Sigmoid colon (tissue), 7 donors: Measurements from ENCODE around the gene TALDO1. TPM values are rescaled to one million over a fixed set of nuclear protein-coding genes. Genes with fewer than 3 reads are reported as not detected.
A peak's percentile ranks its signal among the peaks of the same experiment; 100 is the strongest.

ENCODE experiments used
- DNase-seq: peaks from one replicate; pipeline ENCODE4 v3.0.0-alpha.2; 2019
- H3K27ac ChIP-seq, 4 donors: fragments of 200-600 bp; sonication (generic); one replicate each; pipeline ENCODE4 v1.5.1; 2016 to 2019; ENCODE audit warnings: mild to moderate bottlenecking in 1 of 4
- H3K27me3 ChIP-seq, 3 donors: fragments of 200-600 bp; sonication (generic); one replicate each; pipeline ENCODE4 v1.5.1; 2019; ENCODE audit warnings: mild to moderate bottlenecking in 1 of 3
- H3K36me3 ChIP-seq, 4 donors: fragments of 200-600 bp; sonication (generic); one replicate each; pipeline ENCODE4 v1.5.1; 2016 to 2019
- H3K4me1 ChIP-seq, 4 donors: fragments of 200-600 bp; sonication (generic); one replicate each; pipeline ENCODE4 v1.5.1; 2017 to 2019
- H3K4me3 ChIP-seq, 4 donors: fragments of 200-600 bp; sonication (generic); one replicate each; pipeline ENCODE4 v1.5.1; 2017 to 2019; ENCODE audit warnings: mild to moderate bottlenecking in 2 of 4, moderate library complexity in 1 of 4
- H3K9me3 ChIP-seq, 4 donors: fragments of 200-600 bp in 3 of 4; sonication (generic) in 3 of 4; one replicate each; pipeline versions ENCODE4 v1.5.1 to v1.6.1; 2013 to 2019
- EP300 ChIP-seq, 4 donors: sonication (generic); formaldehyde crosslinking; IDR thresholded peaks; one replicate each; pipeline ENCODE4 v1.6.1; 2017; ENCODE audit warnings: antibody characterized with exemption in 4 of 4
- POLR2A ChIP-seq, 2 donors: fragments of 450-650 bp; IDR thresholded peaks; one replicate each; pipeline ENCODE4 v1.6.1; 2016; ENCODE audit warnings: antibody characterized with exemption in 2 of 2, mild to moderate bottlenecking in 2 of 2, moderate library complexity in 2 of 2
- POLR2AphosphoS5 ChIP-seq, 4 donors: sonication (generic); formaldehyde crosslinking; IDR thresholded peaks; one replicate each; pipeline ENCODE4 v1.6.1; 2017; ENCODE audit warnings: antibody characterized with exemption in 4 of 4
- WGBS, 2 donors: extraction: QIAGEN DNeasy Blood & Tissue Kit; methylation state at CpG; one replicate each; pipeline ENCODE4 v1.1.7; 2013; 5-methylcytosine and 5-hydroxymethylcytosine counted together
- intact Hi-C: fragments of 100-400 bp; cut with DNase I; formaldehyde crosslinking; loops from one replicate; pipeline ENCODE4 v1.15.1; 2023
- polyA plus RNA-seq, 3 donors: library from polyadenylated mRNA; stranded (reverse); fragments of 200-250 nt; gene quantifications; one replicate each; pipeline ENCODE4 v1.2.3, GENCODE V29; 2013
- total RNA-seq, 4 donors: library from RNA; depleted of rRNA; stranded (reverse); fragments of >200 nt; gene quantifications; one replicate each; pipeline ENCODE4 v1.1.0, GENCODE V29; 2016
- TF ChIP-seq, protein P1 (sequence below), 4 experiments: fragments of 450-650 bp in 3 of 4; fragments of 200-600 bp in 1 of 4; IDR thresholded peaks; one replicate each; pipeline ENCODE4 v1.5.1; 2016 to 2019; ENCODE audit warnings: antibody characterized with exemption in 4 of 4, mild to moderate bottlenecking in 3 of 4, moderate library complexity in 2 of 4
- donor health status: healthy with polysubstance abuse.
- donor health status: Bipolar disorder and iron deficiency.
- donor health status: healthy.

TALDO1 gene
- total and polyA plus RNA-seq, 7 donors = 94.6 to 177 (median 133) TPM

- Histone ChIP-seq H3K27ac (peak overlapping the region; percentile 59 to 83 (median 76)), H3K4me1 (peaks cover 0 to 42% (median 30%) of the 10 kb centered on the region in 4 donors), H3K36me3 (peaks cover 0 to 5% (median 4%) of the 10 kb centered on the region in 4 donors)
Observed at GRCh38 chr11:706957-707816, 40.1 kb upstream of the TALDO1 start.

DNA sequence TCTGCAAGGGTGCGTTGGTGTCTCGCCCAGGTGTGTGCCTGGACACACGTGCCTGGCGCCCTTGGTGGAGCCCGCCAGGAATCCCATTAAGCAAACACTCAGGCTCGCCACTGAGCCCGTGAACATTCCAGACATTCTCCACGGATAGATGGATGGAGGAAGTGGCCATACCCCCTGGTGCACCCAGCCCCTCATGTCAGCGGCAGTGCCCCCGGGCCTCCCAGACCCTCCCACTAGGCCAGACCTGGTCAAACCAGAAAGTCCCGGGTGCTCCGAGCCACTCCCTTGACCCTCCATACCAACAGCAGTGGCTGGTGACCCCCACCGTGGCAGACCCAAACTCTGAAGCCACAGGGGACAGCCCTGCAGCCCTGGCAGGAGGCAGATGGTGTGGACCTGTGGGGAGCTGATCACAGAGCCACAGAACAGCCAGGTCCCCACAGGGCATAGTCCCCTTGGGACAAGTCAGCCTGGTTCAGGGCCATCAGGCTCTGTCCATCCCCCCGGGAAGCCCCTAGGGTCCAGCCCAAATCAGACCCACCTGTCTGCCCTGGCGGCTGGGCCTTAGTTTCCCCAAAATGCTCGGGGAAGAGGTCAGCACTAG, 39.3 kb upstream of the TALDO1 start:
- peaks cover 0 to 5% (median 0%) of the 10 kb centered on the region in 4 donors for H3K36me3 ChIP-seq
- no peak overlapping the region for H3K4me3 ChIP-seq
- intact Hi-C loops = no loop called here
- peak overlapping the region in 3 of 4 donors; percentile 71 to 83 (median 80) for H3K27ac ChIP-seq
- H3K27me3 ChIP-seq = peaks cover 3 to 46% (median 14%) of the 10 kb centered on the region in 3 donors
- no peaks in the 10 kb centered on the region for H3K9me3 ChIP-seq
- 30 to 71% methylated on average over 16 of the region's 16 CpGs for WGBS, 2 donors
- TF ChIP-seq, protein P1, sequence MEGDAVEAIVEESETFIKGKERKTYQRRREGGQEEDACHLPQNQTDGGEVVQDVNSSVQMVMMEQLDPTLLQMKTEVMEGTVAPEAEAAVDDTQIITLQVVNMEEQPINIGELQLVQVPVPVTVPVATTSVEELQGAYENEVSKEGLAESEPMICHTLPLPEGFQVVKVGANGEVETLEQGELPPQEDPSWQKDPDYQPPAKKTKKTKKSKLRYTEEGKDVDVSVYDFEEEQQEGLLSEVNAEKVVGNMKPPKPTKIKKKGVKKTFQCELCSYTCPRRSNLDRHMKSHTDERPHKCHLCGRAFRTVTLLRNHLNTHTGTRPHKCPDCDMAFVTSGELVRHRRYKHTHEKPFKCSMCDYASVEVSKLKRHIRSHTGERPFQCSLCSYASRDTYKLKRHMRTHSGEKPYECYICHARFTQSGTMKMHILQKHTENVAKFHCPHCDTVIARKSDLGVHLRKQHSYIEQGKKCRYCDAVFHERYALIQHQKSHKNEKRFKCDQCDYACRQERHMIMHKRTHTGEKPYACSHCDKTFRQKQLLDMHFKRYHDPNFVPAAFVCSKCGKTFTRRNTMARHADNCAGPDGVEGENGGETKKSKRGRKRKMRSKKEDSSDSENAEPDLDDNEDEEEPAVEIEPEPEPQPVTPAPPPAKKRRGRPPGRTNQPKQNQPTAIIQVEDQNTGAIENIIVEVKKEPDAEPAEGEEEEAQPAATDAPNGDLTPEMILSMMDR (IDR thresholded peaks at IDR 0.05) = no peak
- TF ChIP-seq EP300 (IDR thresholded peaks at IDR 0.05) (no peak), POLR2AphosphoS5 (IDR thresholded peaks at IDR 0.05) (no peak), POLR2A (IDR thresholded peaks at IDR 0.05) (no peak)
- H3K4me1 ChIP-seq = peaks cover 0 to 34% (median 29%) of the 10 kb centered on the region in 4 donors
- DNase-seq = no peak

More at GRCh38 chr11:706957-707816, 40.1 kb upstream of the TALDO1 start:
- WGBS, 2 donors = 11 to 38% methylated on average over 30 of the region's 30 CpGs
- Histone ChIP-seq H3K27me3 (peaks cover 3 to 43% (median 14%) of the 10 kb centered on the region in 3 donors), H3K9me3 (no peaks in the 10 kb centered on the region), H3K4me3 (peak overlapping the region; percentile 42 to 64 (median 51))
- DNase-seq = no peak
- intact Hi-C loops = no loop called here
- TF ChIP-seq POLR2A (IDR thresholded peaks at IDR 0.05) (no peak), POLR2AphosphoS5 (IDR thresholded peaks at IDR 0.05) (no peak)

GRCh38 chr11:708511-708910, 38.8 kb upstream of the TALDO1 start:
- no peak overlapping the region for H3K27ac ChIP-seq
- H3K9me3 ChIP-seq = no peaks in the 10 kb centered on the region
- peaks cover 3 to 46% (median 14%) of the 10 kb centered on the region in 3 donors for H3K27me3 ChIP-seq
- H3K4me1 ChIP-seq = peaks cover 0 to 31% (median 28%) of the 10 kb centered on the region in 4 donors
- no peak overlapping the region for H3K4me3 ChIP-seq
- TF ChIP-seq POLR2AphosphoS5 (IDR thresholded peaks at IDR 0.05) (no peak), POLR2A (IDR thresholded peaks at IDR 0.05) (no peak), EP300 (IDR thresholded peaks at IDR 0.05) (no peak)
- TF ChIP-seq, protein P1 (IDR thresholded peaks at IDR 0.05) = no peak
- 65 to 73% methylated on average over 7 of the region's 7 CpGs for WGBS, 2 donors
- no peak for DNase-seq
- H3K36me3 ChIP-seq = no peaks in the 10 kb centered on the region
- intact Hi-C loops = no loop called here

DNA sequence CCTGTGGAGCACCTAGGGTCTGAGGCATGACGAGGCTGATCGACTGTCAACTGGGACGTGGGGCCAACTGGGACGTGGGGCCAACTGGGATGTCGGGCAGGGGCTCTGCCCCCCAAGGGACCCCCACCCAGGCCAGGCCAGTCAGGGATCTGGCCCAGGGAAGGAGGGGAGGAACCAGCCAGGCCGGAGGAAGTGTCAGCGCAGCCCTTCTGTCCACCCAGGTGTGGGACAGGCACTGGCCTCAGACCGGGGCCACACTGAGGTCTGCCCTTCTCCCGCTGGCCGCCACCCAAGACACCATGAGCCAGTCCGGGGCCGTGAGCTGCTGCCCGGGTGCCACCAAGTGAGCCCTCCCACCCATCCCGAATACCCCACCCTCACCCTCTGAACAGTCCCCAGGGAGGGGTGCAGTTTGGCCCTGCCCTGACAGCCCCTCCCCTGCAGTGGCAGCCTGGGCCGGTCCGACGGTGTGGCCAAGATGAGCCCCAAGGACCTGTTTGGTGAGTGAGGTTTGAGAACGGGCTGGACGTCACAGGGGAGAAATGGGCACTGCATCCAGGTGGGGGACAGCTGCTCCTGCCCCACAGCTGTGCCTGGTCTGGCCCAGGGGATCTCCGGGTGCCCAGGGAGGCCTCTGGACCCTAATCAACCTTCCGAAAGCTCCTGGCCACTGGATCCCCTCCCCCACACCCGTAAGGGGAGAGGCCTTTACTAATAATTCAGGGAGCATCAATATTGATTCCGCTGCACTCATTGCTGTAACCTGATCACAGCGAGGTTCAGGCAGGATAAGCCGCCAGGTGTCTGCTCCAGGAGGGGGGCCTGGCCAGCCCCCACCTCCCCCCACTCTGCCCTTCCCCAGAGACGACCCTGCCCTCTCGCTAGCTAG, 37.9 kb upstream of the TALDO1 start:
- H3K36me3 ChIP-seq = no peaks in the 10 kb centered on the region
- no peak overlapping the region for H3K27ac ChIP-seq
- intact Hi-C loops = no loop called here
- WGBS, 2 donors = 54 to 77% methylated on average over 27 of the region's 27 CpGs
- TF ChIP-seq POLR2AphosphoS5 (IDR thresholded peaks at IDR 0.05) (no peak), EP300 (IDR thresholded peaks at IDR 0.05) (no peak), POLR2A (IDR thresholded peaks at IDR 0.05) (no peak)
- TF ChIP-seq, protein P1 (IDR thresholded peaks at IDR 0.05) = no peak
- peaks cover 3 to 46% (median 14%) of the 10 kb centered on the region in 3 donors for H3K27me3 ChIP-seq
- peaks cover 0 to 31% (median 28%) of the 10 kb centered on the region in 4 donors for H3K4me1 ChIP-seq
- no peaks in the 10 kb centered on the region for H3K9me3 ChIP-seq
- no peak for DNase-seq
- H3K4me3 ChIP-seq = no peak overlapping the region
